Spleen (tissue), 7 donors: ENCODE measurements around the gene TMEM43.

Source experiments
- CTCF ChIP-seq, 11 experiments: fragments of 200-600 bp in 7 of 11; fragments of 450-650 bp in 4 of 11; sonication (generic) in 4 of 11; IDR thresholded peaks in 8 of 11; conservative IDR thresholded peaks in 3 of 11; 1 replicate in 7 of 11; 2 replicates in 4 of 11; pipeline versions ENCODE4 v1.4.0 to v1.8.0; 2016 to 2021; ENCODE audit warnings: antibody characterized with exemption in 11 of 11, inconsistent platforms in 4 of 11, mild to moderate bottlenecking in 1 of 11
- POLR2A ChIP-seq, 3 donors: fragments of 450-650 bp; IDR thresholded peaks; one replicate each; pipeline ENCODE4 v1.5.1; 2017; ENCODE audit warnings: antibody characterized with exemption in 3 of 3, mild to moderate bottlenecking in 1 of 3
- donor health status: DM: no; HTN: no; CAD: no; lungs with moderate emphysema.
- donor health status: DM: no; HTN: no; CAD: no.
- donor health status: DM: no; HTN: no; CAD: no.

- TF ChIP-seq CTCF (IDR thresholded peaks at IDR 0.05 in 8 of 11, conservative IDR thresholded peaks at IDR 0.05 in 3 of 11) (no peak), POLR2A (IDR thresholded peaks at IDR 0.05) (no peak)
These were observed 3.0 kb upstream of the TMEM43 start for GRCh38 chr3:14121859-14122258.
